Upper lobe of right lung (tissue), 1 donor: Measurements from ENCODE around the gene ARMC2. TPM values are rescaled to one million over a fixed set of nuclear protein-coding genes. Genes with fewer than 3 reads are reported as not detected.

ENCODE experiments used
- ATAC-seq: fragments of 200-7000 bp; cut with Tn5 transposase; one replicate; pipeline ENCODE4 v1.9.1; 2020; ENCODE audit warnings: mild to moderate bottlenecking, moderate library complexity
- DNase-seq: peaks from one replicate; pipeline ENCODE4 v3.0.0-alpha.2; 2020
- H3K27ac ChIP-seq: fragments of 200-600 bp; one replicate; pipeline ENCODE4 v1.8.0; 2022
- H3K27me3 ChIP-seq: fragments of 200-600 bp; one replicate; pipeline ENCODE4 v1.8.0; 2022; ENCODE audit warnings: mild to moderate bottlenecking
- H3K36me3 ChIP-seq: fragments of 200-600 bp; one replicate; pipeline ENCODE4 v1.8.0; 2022
- H3K4me1 ChIP-seq: fragments of 200-600 bp; one replicate; pipeline ENCODE4 v1.8.0; 2022
- H3K4me3 ChIP-seq: fragments of 200-600 bp; one replicate; pipeline ENCODE4 v1.8.0; 2022; ENCODE audit warnings: mild to moderate bottlenecking
- H3K9me3 ChIP-seq: fragments of 200-600 bp; one replicate; pipeline ENCODE4 v1.8.0; 2022
- intact Hi-C: fragments of 100-400 bp; cut with DNase I; formaldehyde crosslinking; loops from one replicate; pipeline ENCODE4 v1.11.0; 2022
- total RNA-seq: library from RNA; stranded (reverse); fragmentation: NEBNext Ultra II Directional; extraction: Animal tissue kit (Norgen Biotek cat#: 25700); gene quantifications from one replicate; pipeline ENCODE4 v1.2.1, GENCODE V29; 2021
- TF ChIP-seq, protein P1 (sequence below): fragments of 200-600 bp; IDR thresholded peaks from one replicate; pipeline ENCODE4 v1.8.0; 2022; ENCODE audit warnings: antibody characterized with exemption
- donor health status: DM: no; HTN: yes; CAD: no; lungs with severe emphysema.

Gene ARMC2
- total RNA-seq, 1 donor from 2014 or later: 5.8 TPM

DNA sequence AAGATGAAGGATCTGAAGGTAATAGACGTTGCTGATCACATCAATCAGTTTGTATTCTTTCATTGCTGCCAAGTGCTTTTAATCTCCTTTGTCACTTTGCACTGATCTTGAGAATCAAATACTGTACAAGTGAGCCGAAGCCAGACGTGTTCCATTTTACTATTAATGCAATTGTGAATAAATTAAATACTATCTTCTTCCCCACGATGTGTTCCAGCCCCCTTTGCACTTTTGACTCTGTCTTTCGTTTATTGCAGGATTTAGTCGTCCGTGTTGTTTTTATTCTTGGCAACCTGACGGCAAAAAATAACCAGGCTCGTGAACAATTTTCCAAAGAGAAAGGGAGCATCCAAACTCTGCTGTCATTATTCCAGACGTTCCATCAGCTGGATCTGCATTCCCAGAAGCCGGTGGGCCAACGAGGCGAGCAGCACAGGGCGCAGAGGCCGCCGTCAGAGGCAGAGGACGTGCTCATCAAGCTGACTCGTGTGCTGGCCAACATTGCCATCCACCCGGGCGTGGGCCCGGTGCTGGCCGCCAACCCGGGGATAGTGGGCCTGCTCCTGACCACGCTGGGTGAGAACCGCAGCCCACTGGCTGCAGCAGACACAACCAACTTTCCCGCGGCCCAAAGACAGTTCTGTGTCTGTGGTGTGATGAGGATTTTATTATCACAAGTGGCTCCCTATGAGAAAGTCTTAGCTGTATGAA lies 104.7 kb downstream of the ARMC2 start:
- intact Hi-C loops: no loop called here
- DNase-seq (no peak), ATAC-seq (no peak)
- Histone ChIP-seq H3K4me3 (no peak overlapping the region), H3K27me3 (no peaks in the 10 kb centered on the region), H3K36me3 (no peaks in the 10 kb centered on the region), H3K9me3 (no peaks in the 10 kb centered on the region), H3K4me1 (peaks cover 11% of the 10 kb centered on the region), H3K27ac (no peak overlapping the region)
- TF ChIP-seq, protein P1, sequence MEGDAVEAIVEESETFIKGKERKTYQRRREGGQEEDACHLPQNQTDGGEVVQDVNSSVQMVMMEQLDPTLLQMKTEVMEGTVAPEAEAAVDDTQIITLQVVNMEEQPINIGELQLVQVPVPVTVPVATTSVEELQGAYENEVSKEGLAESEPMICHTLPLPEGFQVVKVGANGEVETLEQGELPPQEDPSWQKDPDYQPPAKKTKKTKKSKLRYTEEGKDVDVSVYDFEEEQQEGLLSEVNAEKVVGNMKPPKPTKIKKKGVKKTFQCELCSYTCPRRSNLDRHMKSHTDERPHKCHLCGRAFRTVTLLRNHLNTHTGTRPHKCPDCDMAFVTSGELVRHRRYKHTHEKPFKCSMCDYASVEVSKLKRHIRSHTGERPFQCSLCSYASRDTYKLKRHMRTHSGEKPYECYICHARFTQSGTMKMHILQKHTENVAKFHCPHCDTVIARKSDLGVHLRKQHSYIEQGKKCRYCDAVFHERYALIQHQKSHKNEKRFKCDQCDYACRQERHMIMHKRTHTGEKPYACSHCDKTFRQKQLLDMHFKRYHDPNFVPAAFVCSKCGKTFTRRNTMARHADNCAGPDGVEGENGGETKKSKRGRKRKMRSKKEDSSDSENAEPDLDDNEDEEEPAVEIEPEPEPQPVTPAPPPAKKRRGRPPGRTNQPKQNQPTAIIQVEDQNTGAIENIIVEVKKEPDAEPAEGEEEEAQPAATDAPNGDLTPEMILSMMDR: no peak

DNA sequence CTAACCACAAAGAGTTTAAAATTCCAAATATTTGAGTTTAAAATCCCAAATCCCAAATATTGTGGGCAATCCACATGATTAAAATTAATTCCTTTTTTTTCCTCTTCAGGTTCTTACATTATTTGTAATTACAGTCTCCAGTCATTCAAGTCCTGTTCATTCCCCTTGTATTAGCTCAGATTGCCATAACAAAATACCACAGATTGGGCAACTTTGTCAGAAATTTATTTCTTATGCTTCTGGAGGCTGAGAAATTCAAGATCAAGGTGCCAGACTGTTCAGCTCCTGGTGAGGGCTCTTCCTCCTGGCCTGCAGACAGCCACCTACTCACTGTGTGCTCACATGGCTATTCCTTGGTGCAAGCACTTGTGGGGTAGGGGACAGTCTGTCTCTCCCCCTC lies 105.5 kb downstream of the ARMC2 start:
- H3K4me1 ChIP-seq: peaks cover 4% of the 10 kb centered on the region
- H3K27ac ChIP-seq: no peak overlapping the region
- no peaks in the 10 kb centered on the region for H3K27me3 ChIP-seq
- H3K4me3 ChIP-seq: no peak overlapping the region
- intact Hi-C loops: no loop called here
- no peaks in the 10 kb centered on the region for H3K36me3 ChIP-seq
- TF ChIP-seq, protein P1: no peak
- DNase-seq (no peak), ATAC-seq (no peak)
- H3K9me3 ChIP-seq: no peaks in the 10 kb centered on the region

- Histone ChIP-seq H3K4me3 (no peak overlapping the region), H3K4me1 (peaks cover 5% of the 10 kb centered on the region), H3K27me3 (no peaks in the 10 kb centered on the region), H3K9me3 (no peaks in the 10 kb centered on the region), H3K27ac (no peak overlapping the region), H3K36me3 (no peaks in the 10 kb centered on the region)
- TF ChIP-seq, protein P1: no peak
- ATAC-seq (no peak), DNase-seq (no peak)
- intact Hi-C loops: no loop called here
Measured at GRCh38 chr6:108955329-108955949, 107.2 kb downstream of the ARMC2 start.

GRCh38 chr6:108957221-108957620 lies 109.0 kb downstream of the ARMC2 start:
- no peak overlapping the region for H3K27ac ChIP-seq
- H3K4me1 ChIP-seq: peaks cover 5% of the 10 kb centered on the region
- H3K36me3 ChIP-seq: no peaks in the 10 kb centered on the region
- intact Hi-C loops: no loop called here
- no peak overlapping the region for H3K4me3 ChIP-seq
- TF ChIP-seq, protein P1: no peak
- H3K9me3 ChIP-seq: no peaks in the 10 kb centered on the region
- ATAC-seq: peak; percentile 47
- no peak for DNase-seq
- H3K27me3 ChIP-seq: no peaks in the 10 kb centered on the region

DNA sequence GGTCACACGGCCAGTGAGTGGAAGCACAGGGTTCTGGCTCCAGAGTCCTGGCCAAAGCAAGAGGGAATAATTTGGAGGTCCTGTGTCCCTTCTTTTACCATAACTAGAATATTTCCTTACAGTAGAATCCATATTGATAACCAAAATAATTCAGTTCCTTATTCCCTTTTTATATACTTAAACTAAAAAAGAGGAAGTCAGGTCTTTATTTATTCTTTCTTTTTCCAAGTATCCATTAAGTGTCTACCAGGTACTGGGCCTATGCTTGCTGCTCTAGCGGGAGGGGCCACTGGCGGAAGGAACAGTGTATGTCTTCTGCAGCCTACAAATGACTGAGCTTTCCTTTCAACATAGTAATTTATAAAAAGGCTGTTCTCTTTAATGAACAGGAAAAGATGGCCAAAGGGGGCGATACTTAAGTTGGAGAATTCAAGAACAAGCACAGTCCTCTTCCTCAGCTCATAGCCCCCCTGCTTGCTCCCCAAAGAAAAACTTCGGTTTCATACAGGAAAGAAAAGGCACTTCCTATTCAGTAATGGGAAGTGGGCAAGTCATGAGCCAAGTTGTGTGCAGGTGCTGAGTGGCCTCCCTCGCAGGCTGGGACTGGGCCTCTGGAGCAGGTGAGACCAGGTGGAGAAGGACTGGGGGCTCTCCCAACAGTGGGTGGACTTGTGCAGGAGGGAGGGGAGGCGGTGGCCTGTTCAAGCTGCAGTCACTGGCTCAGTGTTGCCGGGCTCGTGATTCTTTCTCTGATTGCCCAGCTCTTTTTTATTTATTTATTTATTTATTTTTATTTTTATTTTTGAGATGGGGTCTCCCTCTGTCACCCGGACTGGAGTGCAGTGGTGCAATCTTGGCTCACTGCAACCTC lies 110.9 kb downstream of the ARMC2 start:
- Histone ChIP-seq H3K4me1 (peaks cover 5% of the 10 kb centered on the region), H3K27ac (no peak overlapping the region), H3K9me3 (no peaks in the 10 kb centered on the region), H3K4me3 (no peak overlapping the region), H3K36me3 (no peaks in the 10 kb centered on the region), H3K27me3 (no peaks in the 10 kb centered on the region)
- intact Hi-C loops: no loop called here
- DNase-seq: no peak
- TF ChIP-seq, protein P1: no peak
- ATAC-seq: peak; percentile 11
